Epithelial cell of proximal tubule (primary cell): ENCODE results near the gene UBAP2. TPM values are rescaled to one million over a fixed set of nuclear protein-coding genes. Genes with fewer than 3 reads are reported as not detected.

ENCODE experiments used
- DNase-seq: peaks from one replicate; pipeline ENCODE4 v3.0.0-alpha.2; 2011; ENCODE audit warnings: low read depth
- H3K4me3 ChIP-seq: 2 replicates; pipeline ENCODE4 v1.5.1; 2011; ENCODE audit warnings: low read depth, mild to moderate bottlenecking, low read length
- total RNA-seq: library from RNA; depleted of rRNA; stranded (reverse); fragments of >200 nt; gene quantifications from 2 replicates; pipeline ENCODE4 v1.2.3, GENCODE V29; 2015
- TF ChIP-seq, protein P1 (sequence below): conservative IDR thresholded peaks from 2 replicates; pipeline ENCODE4 v1.5.1; 2012; ENCODE audit warnings: low read depth, mild to moderate bottlenecking, low read length

The UBAP2 gene
- total RNA-seq, 1 donor from 2014 or later = 19.1 TPM

DNA sequence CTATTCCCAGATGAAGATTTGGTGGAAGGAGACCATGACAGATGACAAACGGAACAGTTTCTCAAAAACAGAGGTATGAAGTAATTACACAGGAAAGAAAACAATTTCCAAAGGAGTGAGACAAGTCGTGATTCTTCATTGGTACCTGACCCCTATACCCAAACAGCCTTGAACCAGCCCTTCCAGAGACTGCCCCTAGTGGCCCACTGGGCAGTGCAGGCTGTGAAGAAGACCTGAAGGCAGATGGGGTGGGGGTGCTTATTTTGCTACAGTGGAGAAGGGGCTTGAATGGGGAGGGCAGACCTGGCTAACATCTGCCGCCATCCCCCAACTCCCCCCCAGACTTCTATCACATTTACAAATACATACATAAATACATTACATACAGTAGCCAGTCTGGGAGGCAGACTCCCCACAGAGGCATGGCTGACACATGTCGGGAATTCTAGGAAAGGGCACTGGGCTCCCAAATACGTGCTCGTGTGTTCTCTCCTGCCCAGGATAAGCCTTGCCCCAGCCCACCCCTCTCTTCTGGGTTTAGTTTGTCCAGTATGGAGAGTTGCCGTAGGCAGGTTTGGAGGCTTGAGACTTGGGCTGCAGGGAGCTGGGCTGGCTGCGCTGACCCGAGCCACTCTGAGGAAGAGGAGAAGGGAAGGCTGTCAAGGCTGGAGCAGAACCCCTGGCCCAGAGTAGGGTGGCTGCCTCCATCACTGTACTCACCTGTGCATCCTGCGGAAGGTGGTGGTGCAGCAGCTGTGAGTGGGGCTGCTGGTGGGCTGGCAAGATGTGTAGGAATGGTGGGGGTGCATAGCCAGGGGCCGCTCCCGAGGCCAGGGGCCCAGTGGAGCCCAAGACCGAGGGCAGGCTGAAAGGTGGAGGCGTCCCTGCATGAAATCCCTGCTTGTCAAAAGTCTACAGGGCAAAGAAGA lies 126.5 kb downstream of the UBAP2 start:
- DNase-seq = no peak
- TF ChIP-seq, protein P1, sequence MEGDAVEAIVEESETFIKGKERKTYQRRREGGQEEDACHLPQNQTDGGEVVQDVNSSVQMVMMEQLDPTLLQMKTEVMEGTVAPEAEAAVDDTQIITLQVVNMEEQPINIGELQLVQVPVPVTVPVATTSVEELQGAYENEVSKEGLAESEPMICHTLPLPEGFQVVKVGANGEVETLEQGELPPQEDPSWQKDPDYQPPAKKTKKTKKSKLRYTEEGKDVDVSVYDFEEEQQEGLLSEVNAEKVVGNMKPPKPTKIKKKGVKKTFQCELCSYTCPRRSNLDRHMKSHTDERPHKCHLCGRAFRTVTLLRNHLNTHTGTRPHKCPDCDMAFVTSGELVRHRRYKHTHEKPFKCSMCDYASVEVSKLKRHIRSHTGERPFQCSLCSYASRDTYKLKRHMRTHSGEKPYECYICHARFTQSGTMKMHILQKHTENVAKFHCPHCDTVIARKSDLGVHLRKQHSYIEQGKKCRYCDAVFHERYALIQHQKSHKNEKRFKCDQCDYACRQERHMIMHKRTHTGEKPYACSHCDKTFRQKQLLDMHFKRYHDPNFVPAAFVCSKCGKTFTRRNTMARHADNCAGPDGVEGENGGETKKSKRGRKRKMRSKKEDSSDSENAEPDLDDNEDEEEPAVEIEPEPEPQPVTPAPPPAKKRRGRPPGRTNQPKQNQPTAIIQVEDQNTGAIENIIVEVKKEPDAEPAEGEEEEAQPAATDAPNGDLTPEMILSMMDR = peak; percentile 83
- H3K4me3 ChIP-seq = no peak overlapping the region

DNA sequence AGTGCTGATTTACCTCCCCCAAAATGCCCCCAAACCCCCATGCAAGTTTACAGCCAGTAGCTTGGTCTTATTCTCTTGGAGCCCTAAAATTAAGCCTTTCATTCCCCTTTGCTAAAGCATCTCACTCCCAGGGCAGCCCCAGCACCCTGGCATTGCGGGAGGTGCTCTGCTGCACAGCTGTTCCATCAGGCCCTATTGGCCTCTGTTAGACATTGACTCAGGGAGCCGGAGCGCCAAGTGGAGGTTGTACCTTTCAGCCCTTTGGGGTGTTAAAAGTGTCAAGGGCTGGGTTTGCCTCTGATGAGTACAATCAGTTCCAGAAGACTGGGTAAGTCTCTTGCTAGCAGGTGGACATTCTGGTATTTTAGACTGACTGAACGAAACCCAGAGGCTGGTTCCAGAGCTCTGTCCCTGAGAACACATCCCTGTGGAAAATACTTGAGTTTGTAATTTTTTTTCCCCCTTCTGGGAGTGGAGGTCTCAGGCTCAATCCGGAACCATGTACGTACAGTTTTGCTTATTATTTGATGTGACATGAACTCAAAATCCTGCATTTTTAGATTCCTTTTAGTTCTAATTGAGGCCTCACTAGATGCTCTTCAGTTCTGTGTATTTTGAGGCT lies 129.3 kb downstream of the UBAP2 start:
- TF ChIP-seq, protein P1 = no peak
- no peak for DNase-seq
- no peak overlapping the region for H3K4me3 ChIP-seq

DNA sequence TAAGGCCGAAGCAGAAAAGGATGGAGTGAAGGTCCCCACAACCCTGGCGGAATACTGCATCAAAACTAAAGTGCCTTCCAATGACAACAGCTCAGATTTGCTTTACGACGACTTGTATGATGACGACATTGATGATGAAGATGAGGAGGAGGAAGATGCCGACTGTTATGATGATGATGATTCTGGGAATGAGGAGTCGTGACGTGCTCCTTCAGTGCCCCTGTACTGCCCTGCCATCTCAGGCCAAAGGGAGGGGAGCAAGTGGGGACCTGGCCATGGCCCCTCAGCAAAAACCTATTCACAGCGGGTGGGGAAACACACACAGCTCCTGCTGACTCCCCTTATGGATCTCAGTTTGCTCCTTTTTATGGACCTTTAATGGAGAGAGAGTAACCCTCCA lies 131.7 kb downstream of the UBAP2 start:
- TF ChIP-seq, protein P1 = no peak
- DNase-seq = no peak
- no peak overlapping the region for H3K4me3 ChIP-seq

DNA sequence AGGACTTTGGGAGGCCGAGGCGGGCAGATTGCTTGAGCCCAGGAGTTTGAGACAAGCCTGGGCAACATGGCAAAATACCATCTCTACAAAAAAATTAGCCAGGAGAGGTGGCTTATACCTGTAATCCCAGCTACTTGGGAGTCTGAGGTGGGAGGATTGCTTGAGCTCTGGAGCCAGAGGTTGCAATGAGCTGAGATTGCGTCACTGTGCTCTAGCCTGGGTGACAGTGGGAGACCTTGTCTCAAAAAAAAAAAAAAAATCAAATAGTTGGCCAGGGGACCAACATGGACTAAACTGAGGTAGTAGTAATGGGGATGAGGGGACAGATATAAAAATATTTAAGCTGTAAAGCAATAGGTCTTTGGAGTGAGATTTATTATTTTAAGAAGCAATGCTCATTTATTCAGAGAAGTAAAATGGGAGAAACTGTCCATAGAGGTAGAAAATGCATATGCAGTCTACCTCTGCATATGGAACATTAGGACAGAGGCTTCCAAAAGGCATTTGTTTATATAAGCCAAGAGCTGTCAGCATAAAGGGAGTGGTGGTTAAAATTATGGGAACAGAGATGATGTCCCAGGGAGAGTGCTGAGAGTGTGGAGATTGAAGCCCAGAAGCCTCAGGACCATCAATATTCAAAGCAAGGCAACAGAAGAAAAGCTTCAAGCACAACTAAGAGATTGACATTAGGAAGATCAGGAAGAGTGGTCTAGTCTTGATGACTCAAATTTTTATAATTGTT lies 133.6 kb downstream of the UBAP2 start:
- H3K4me3 ChIP-seq = no peak overlapping the region
- DNase-seq = no peak
- TF ChIP-seq, protein P1 = no peak

DNA sequence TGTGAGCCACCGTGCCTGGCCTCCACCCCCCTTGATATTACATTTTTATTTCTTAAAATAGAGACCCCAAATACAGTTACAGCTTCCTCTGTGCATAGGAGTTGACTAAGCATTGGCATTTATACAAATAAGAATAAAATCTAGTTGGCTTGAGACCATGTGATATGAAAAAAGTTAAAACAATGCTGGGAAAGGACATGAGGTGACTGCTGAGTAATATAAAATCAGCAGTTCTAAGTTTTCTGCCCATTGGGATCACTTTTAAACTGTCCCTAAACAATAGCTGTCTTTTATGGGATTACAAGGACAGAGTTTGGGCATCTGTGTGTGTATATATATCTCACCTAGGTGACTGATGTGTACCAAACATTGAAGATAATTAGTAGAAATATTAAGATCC lies 135.1 kb downstream of the UBAP2 start:
- no peak overlapping the region for H3K4me3 ChIP-seq
- TF ChIP-seq, protein P1 = no peak
- no peak for DNase-seq

DNA sequence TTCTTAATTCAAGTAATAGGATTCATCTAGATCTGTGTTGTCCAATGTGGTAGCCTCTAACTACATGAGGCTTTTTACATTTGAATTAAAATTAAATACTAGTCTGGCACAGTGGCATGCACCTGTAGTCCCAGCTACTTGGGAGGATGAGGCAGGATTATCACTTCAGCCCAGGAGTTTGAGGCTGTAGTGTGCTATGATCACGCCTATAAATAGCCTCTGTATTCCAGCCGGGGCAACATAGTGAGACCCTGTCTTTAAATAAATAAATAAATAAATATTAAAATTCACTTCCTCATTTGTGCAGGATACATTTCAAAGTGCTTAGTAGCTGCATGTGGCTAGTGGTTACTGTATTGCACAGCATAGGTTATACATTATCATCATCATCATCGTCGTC lies 139.9 kb downstream of the UBAP2 start:
- TF ChIP-seq, protein P1 = no peak
- no peak for DNase-seq
- H3K4me3 ChIP-seq = no peak overlapping the region
